Glomerular visceral epithelial cell (primary cell): ENCODE data around the gene ITPRIP.

Source experiments
- DNase-seq: peaks from one replicate; pipeline ENCODE4 v3.0.0-alpha.2; 2016; ENCODE audit errors: extremely low spot score

Gene ITPRIP

DNA sequence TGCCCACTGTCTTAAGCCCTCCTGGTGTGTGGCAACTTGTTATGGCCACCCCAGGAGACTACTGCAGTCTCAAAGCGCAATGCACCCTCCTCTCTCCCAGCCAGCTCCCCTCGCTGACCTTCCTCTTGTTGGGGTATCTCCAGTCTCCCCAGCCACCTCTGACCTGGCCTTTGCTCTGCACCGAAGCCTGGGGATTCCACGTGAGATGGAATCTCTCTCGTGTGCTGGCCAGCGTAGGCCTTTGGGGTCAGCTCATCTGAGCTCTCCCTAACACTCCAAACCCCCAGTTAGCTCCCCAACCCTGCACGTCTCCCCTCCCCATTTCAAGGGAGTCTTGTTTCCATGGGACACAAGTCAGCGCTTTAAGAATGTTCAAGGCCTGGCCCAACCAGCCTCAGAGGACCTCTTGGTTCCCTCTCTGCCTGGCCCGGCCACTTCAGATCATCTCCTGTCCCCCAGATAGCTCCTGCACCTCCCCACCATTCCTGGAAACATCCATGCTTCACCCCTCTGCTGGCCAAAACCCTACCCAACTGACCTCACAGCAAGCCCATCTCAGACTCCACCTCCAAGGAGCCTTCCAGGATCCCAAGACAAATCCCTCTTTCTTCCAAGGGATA, 11.2 kb downstream of the ITPRIP start:
- no peak for DNase-seq

DNA sequence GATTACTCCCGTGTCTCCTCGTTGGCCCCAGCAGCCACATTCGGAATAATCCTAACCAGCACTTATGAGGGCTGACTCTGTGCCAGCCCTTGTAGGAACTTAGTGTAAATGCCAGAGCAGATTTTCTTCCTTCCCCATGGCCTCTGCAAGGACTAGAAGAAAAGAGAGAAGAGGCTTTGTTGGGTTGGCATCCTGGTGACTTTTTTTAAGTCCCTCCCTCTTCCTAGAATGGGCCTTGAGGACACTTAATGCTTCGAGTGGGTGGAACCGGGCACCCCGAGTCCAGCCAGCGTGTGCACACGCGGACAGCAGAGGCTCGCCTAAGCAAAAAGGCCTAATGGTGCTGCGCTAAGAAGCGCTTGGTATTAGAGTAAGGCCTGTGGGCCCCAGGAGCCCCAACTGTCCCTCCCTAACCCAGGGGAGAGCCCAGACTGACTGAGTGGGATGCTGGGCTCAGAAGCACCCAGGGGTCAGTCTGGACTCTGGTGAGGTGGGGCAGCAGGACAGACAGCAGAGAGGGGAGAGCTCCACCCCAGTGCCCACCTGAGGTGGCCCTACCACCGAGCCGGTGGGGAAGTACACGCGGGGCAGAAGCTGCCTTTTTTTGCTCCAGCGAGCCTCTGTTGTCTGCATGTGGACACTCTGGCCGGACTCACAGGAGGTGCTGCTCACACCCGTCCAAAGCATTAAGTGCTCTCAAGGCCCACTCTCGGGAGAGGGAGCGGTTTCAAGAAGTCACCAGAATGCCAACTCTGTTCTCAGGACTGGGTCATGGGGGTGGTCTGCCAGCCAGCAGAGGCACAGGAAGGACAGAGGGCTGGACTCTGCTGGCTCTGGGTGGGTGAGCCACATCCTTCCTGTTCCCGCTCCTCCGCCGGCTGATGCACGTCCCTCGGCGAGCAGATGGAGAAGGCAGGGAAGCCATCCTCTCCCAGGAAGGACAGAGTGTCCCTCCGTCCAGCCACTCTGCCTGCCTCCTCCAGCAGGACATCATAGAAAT, 12.5 kb downstream of the ITPRIP start:
- DNase-seq = no peak

DNA sequence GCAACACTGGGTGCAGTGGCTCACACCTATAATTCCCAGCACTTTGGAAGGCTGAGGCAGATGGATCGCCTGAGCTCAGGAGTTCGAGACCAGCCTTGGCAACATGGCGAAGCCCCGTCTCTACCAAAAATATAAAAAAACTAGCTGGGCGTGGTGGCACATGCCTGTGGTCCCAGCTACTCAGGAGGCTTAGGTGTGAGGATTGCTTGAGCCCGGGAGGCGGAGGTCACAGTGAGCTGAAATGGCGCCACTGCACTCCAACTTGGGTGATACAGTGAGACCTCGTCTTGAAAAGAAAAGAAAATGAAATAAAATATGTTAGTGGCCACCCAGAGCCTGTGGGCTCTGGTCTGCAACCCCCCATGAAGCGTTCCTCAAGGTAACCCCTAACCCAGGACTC, 13.3 kb downstream of the ITPRIP start:
- DNase-seq = no peak

DNA sequence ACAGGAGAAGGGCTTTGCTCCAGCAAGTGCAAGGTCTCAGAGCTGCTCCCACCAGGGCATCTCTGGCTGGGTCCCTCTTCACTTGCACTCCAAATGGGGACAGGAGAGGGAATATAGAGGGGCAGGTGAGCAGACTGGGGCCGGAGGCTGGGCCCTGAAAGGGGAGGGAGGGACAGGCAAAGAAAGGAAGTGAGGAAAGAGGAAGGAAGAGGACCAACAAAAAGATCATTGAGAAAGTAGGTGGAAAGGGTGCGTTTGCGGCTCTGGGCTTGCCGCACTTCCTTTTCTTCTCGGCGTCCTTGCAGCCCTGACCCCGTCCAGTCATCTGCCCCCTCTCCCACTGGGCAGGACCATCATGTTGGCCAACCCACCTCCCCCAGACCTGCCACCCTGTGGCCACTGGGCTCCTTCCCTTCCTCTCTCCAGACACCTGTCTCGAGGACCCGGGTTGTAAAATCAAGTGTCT, 14.0 kb downstream of the ITPRIP start:
- no peak for DNase-seq

DNA sequence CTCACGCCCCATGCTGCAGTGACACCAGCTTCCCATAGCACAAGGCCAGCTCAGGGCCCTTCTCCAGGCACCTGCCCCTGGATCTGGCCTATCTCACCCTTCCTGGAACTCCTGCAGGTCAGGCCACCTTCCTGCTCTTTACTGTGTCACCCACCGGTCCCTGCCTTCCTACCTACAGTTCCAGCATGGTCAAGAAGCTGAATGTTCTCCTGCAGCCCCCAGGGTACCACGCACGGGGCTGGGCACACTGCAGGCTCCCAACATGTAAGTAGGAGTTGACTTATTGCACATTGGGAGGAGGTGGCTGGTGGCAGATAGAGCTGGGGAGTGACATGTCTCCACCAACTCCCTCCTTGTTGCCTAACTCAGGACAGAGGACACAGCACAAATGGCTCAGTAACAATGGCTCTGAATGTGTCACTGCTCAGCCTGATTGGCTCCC, 14.5 kb downstream of the ITPRIP start:
- DNase-seq = no peak

DNA sequence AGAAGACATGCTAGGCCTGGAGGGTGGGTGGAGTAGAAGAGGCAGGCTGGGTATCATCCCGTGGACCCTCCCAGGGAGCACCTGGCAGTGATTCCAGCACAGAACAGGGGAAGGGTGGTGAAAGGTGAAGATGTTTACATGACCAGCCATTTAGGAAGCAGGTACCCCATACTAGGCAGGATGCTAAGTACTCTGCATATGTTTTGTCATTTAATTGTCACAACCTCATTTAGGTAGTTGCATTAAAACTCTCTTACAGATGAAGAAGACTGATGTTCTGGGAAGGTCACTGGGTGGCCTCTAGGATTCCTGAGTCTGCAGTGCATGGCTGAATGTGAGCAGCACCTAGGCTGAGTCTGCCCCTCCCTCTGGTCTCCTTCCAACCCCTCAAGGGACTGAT, 15.2 kb downstream of the ITPRIP start:
- DNase-seq = no peak

DNA sequence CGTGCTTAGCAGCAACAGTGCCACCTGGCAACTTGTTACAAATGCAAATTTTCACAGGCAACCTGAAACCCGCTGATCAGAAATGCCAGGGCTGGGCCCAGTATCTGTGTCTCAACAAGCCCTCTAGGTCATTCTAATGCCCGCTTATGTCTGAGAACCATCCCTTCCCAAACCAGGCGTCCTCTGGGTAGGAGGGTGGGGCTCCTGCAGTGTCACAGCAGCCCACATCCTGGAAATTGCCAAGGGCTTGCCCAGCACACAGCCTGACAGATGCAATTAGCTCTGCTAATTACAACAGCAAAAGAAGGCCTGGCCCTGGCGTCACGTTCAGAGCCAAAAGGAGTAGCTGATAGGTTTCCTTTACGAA, 15.9 kb downstream of the ITPRIP start:
- no peak for DNase-seq

DNA sequence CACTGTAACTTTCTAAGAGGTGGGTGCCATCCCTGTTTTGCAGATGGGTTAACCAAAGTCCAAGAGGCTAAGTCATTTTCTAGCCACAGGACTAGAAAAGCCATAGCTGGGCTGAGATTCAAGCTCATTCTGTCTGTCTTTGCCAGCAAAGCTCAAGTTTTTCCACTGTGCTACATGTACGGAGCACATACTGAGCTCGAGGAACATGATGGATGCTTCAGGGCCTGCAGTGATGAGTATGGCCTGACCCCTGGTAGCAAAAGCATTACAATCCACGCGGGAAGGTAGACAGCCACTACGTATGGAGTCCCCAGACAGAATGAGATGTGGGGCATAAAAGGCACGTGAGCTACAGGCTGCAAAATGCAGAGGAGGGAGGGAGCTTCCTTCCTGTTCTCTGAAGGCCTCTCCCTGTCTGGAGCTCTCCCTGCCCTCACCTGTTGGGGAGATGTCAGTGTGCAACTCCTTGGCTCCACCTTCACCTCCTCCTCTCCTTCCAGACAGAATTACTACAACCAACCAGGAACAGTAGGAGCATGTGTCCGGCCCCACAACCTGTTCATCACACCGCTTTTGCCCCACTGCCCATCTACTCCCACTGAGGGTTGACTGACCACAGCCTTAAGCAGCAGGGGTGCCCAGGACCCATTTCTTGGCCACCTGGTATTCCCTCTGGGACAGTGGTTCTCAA, 16.4 kb downstream of the ITPRIP start:
- no peak for DNase-seq

DNA sequence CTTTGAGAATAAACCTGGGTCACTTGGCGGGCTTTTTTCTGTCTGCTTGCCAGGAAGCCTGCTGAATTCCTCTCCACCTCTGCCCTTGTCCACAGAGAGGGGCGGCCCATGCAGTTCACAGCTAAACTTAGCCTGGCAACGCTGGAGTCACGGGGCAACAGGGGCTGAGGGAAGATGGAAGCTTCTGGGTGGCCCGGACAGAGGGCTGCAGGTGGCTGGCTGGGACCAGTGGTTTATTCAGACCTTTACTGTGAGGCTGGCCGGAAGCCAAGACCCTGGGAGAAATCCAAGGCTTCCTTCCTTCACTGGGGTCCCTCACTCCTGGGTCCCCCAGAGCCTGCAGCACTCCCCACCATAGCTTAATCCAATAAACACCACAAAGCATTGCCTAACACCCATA, 17.0 kb downstream of the ITPRIP start:
- DNase-seq = no peak

DNA sequence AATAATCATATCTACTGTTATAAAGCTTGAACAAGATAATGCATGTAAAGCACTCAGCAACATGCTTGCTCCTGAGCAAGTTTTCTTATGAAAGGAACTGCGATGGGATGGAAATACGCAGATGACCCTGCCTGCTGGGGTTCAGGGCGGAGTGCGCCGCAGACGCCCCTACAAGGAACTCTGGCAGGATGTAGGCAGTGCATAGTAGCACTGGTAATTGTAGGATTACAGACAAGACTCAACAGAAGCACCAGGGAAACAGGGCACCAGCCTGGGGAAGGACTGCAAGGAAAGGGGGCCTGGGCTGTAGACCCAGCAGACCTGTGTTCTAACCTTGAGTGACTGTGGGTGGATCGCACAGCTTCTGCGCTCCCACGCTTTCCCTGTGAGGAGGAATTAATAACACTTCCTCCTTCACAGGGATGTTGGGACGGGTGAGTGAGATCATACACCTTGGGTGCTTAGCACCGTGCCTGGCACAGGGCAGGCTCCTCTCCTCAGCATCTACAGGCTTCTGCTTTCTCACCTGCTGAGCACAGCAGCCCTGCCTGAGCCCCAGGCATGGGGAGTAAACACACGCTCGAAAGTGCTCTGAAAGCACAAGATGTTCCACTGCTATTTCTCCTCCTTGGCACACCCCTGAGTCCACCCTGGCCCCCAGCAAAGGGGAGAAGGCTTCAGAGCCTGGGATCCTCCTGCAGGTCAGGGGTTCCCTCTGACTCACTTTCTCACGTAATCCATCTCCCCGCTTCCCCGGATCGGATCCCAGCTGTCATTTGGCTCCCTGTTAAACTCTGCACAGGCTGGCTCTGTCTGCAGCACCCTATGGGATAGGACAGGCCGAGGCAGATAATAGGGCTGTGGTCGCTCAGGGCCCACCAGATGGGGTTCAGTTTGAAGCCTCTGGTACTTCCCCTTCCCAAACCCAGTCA, 19.2 kb downstream of the ITPRIP start:
- DNase-seq = no peak

DNA sequence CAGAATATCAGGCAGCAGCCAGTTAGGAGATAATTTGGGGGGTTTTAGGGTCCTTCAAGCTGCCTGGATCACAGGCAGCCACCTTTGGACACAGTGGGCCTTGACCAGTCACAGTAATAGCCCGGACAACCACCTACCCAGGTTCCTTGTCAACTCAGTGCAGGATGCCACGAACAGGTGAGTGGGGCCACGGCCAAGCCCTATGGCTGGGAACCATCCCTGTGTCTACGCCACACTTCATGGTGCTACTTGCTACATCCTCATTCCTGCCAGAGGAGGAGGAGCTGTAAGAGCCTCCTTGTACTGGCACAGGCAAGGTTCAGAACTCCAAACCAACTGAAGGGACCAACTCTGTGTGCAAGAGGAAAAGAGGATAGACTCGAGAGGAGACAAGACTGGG, 19.9 kb downstream of the ITPRIP start:
- DNase-seq = no peak

DNA sequence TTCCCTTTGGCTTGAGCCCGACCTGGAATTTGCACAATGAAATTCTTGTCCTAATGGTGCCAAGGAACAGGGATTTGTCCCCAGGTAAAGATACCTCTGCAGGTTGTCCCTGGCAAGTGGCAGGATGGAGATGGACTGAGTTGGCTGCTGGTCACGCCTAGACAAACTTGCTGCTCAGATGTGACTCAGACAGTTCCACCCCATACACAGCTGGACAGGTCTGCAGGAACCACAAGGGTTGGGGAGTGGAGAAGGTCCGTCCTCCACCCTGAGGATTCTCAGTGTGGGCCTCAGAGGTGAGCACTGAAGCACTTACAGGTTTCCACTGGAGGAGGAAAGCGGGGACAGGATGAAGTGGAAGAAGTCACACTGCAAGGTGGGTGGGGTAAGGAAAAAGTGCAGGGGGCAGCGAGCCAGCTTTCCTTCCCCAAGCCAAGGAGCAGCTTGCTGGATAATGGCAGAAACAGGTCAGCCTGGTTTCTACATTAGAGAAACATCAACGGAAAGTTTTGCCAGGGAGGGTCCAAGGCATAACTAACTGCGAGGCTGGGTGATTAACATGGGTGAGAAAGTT, 20.5 kb downstream of the ITPRIP start:
- peak; percentile 36 for DNase-seq

DNA sequence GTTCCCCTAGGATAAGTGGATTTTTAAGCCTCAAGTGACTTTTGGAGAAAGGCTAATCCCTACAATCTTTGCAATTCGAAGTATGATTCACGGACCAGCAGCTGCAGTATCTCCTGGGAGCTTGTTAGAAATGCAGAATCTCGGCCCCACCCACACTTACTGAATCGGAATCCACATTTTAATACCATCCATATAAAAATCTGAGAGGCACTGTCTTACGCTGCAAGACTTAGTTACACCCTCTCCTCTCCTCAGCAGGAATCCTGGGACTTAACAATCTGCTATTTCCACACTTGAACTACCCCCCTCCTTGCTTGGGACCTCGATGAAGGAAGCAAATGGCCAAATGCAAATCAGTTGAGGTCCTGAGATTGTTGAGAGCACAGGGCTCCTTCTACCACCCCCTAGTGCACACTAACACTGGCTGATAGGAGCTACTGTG, 21.0 kb downstream of the ITPRIP start:
- DNase-seq = no peak

DNA sequence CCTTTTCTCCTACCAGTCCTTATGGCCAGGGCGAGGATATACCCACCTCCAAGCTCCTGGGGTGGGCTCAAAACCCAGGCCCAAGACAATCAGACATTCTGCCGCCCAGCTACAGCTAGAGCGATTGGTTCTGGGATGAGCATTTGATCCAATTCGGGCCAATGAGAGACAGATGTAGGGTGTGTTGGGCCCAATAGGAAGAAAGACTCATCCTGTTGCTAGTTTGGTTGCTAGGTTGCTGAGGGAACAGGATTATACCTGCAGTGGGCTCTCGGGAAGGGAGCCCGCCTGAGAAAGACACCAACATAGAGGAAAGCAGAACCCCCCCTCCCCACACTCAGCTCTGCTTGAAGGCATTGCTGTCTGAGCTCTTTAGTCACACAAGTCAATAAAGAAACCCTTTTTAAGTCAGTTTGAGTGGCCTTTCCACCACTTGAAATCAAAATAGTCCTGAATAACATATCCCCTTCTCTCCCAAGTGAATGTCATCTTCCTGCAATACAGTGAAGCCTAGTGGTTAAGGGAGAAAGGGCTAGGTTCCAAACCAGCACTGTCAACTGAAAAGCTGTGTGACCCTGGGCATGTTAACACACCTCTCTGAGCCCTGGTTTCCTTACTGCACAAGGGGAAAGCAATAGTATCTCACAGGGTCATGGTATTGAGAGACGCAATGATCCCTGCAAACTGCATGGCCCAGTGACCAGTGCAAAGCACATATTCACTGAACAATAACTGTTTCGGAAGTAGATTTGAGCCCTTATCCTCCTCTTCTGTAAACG, 21.8 kb downstream of the ITPRIP start:
- DNase-seq = no peak

DNA sequence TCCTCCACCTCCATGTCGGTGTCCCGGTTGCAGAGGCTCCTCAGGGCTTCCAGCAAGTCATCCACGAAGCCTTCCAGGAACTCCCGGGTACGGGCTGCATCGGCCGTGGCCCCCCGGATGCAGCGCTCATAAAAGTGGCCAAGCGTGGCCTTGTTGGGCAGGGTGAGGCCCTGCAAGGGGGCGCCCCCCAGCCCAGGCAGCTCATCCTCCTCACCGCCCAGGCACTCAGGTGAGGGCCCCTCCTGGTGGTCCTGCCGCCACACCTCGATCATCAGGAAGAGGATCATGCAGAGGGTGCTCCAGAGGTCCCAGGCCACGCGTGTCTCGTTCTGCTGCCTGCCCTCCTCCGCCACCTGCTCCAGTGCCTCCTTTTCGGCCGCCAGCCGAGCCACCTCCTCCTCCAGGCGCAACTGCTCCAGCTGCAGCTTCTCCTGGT, 22.8 kb downstream of the ITPRIP start:
- DNase-seq = no peak

DNA sequence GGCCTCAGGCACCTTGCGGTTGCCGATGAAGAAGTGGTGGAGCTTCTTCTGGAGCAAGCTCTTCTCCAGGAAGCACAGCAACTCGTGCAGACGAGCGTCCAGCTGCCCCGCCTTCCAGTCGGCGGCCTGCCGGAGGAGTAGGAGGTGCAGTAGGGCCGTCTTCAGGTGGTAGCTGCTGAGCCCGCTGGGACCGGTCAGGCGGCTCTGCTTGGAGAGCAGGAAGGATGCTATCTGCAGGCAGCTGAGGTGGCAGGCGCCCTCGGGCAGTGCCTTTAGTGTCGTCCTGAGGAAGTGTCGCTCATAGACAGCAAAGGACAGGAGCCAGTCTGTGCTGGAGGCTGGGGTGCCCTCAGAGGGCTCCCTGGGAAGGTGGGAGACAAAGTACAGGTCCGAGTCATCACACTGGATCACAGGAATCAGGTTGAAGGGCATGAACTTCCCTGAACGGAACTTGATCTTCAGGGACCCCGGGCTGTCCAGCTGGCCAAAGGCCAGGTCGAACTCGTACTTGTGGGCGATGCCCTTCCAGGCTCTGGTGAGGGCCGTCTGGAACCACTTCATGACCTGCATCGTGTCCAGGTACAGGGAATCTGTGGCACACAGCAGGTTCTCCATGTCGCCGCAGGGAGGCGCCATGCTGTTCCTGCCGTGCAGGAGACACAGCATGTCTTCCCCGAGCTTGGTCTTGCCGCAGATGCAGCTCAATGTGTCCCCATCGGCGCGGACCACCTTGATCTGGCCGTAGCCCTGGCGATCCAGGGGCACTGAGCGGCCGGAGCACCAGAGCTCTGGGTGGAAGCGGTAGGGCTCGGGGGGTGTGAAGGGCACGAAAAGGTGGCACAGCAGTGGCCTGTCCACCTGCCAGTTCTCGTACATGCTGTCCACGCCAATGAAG, 23.4 kb downstream of the ITPRIP start:
- no peak for DNase-seq

DNA sequence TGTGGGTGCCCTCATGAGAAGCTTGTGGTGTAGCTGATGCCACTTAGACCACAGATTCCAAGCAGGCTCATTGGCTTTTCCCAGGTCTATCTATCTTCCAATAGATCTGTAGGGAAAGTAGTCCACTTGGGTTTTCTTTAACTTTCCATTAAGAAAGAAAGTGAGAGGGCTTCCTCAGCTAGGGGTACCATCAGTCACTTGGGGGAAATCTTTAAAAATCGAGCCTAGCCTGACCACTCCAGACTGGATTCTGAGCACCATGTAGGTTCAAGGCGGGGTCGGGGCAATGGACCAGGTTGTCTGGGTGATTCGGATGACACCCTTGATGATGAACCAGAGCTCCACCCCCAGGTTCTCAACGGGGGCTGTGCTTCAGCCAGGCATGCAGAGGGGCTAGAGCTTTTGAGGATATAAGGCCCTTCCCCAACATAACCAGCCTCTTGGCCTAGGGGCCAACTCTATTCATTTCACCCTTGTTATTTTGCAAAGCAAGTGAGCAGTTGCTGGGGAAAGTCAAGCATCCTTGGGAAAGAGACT, 27.0 kb downstream of the ITPRIP start:
- no peak for DNase-seq
